GM12878 (cell line): ENCODE results near the gene OLR1.

ENCODE experiments used
- CTCF ChIP-seq, 3 experiments: IDR thresholded peaks in 2 of 3; conservative IDR thresholded peaks in 1 of 3; 2 replicates each; pipeline ENCODE4 v1.5.1; 2011; ENCODE audit warnings: low read depth in 3 of 3, low read length in 3 of 3, mild to moderate bottlenecking in 3 of 3, control low read depth in 2 of 3, moderate library complexity in 2 of 3, inconsistent platforms in 1 of 3, mixed read lengths in 1 of 3; ENCODE audit not compliant: control insufficient read depth in 2 of 3, insufficient read depth in 1 of 3; ENCODE audit errors: extremely low read depth in 1 of 3
- HDAC6 ChIP-seq: fragments of 200-600 bp; sonication (generic); IDR thresholded peaks from one replicate; pipeline ENCODE4 v1.8.0; 2017; ENCODE audit warnings: antibody characterized with exemption; ENCODE audit not compliant: unreplicated experiment
- NFYB ChIP-seq: IDR thresholded peaks from 2 replicates; pipeline ENCODE4 v1.6.1; 2011; ENCODE audit warnings: low read depth, mild to moderate bottlenecking, low read length, improper control_type of control experiment, moderate library complexity; ENCODE audit not compliant: insufficient read depth
- NRF1 ChIP-seq: conservative IDR thresholded peaks from 2 replicates; pipeline ENCODE4 v1.6.1; 2011; ENCODE audit warnings: mild to moderate bottlenecking, low read depth, low read length, improper control_type of control experiment
- POLR2A ChIP-seq: IDR thresholded peaks from 2 replicates; pipeline ENCODE4 v1.6.1; 2011; ENCODE audit warnings: low read depth, mild to moderate bottlenecking, low read length
- RFX5 ChIP-seq: IDR thresholded peaks from 2 replicates; pipeline ENCODE4 v1.6.1; 2011; ENCODE audit warnings: low read depth, low read length, improper control_type of control experiment
- SMC3 ChIP-seq: IDR thresholded peaks from 2 replicates; pipeline ENCODE4 v1.6.1; 2011; ENCODE audit warnings: low read length, improper control_type of control experiment, borderline replicate concordance
- ZNF274 ChIP-seq: IDR thresholded peaks from one replicate; pipeline ENCODE4 v1.8.0; 2011; ENCODE audit not compliant: insufficient read length, insufficient read depth

DNA sequence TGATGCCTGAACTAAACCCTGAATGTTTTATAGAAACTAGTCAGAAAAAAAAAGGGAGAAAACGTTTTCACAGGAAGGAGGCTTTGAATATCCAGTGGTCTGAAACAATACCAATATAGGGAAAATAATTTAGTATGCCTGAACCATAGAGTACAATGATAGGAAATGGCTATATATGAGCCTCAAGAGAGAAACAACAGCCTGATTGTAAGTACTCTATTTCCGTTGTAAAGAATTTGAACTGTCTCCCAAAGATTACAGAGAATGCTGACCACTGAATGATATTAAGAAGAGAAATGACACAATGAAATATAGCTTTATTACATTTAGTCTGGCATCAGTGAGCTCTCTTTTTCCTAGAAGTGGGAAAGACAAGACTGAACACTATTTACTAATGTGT is 35.2 kb upstream of the OLR1 start:
- TF ChIP-seq RFX5 (no peak), POLR2A (no peak), NRF1 (no peak), SMC3 (no peak), HDAC6 (no peak), ZNF274 (no peak), NFYB (no peak), CTCF (IDR thresholded peaks at IDR 0.05 in 2 of 3, conservative IDR thresholded peaks at IDR 0.05 in 1 of 3; ENCODE audit: control insufficient read depth in 2 of 3, extremely low read depth in 1 of 3, insufficient read depth in 1 of 3, low read depth in 3 of 3, low read length in 3 of 3) (no peak)
